Left lung (tissue), 10 donors: ENCODE results near the gene GPR84. TPM values are rescaled to one million over a fixed set of nuclear protein-coding genes. Genes with fewer than 3 reads are reported as not detected.
"Not testable (repeated sequence)": the region's sequence is repeated elsewhere in the genome, so short reads cannot be mapped to it uniquely, and the experiment has no call there.

Experiments
- ATAC-seq: fragments of 200-7000 bp; cut with Tn5 transposase; one replicate; pipeline ENCODE4 v1.9.1; 2020; ENCODE audit warnings: moderate library complexity
- DNase-seq, 4 donors: peaks; one replicate each; pipeline ENCODE4 v3.0.0-alpha.2; 2013 to 2020
- H3K27ac ChIP-seq, 2 donors: fragments of 200-600 bp; sonication (generic) in 1 of 2; one replicate each; pipeline versions ENCODE4 v1.5.0 to v1.8.0; 2020 to 2021
- H3K27me3 ChIP-seq, 2 donors: fragments of 200-600 bp; sonication (generic) in 1 of 2; one replicate each; pipeline versions ENCODE4 v1.5.0 to v1.8.0; 2020 to 2021
- H3K36me3 ChIP-seq, 2 donors: fragments of 200-600 bp; sonication (generic) in 1 of 2; one replicate each; pipeline versions ENCODE4 v1.5.0 to v1.8.0; 2020 to 2021
- H3K4me1 ChIP-seq, 2 donors: fragments of 200-600 bp; one replicate each; pipeline ENCODE4 v1.8.0; 2021
- H3K4me3 ChIP-seq, 2 donors: fragments of 200-600 bp; sonication (generic) in 1 of 2; one replicate each; pipeline versions ENCODE4 v1.5.0 to v1.8.0; 2020 to 2021; ENCODE audit warnings: mild to moderate bottlenecking in 1 of 2
- H3K9me3 ChIP-seq, 2 donors: fragments of 200-600 bp; sonication (generic) in 1 of 2; one replicate each; pipeline versions ENCODE4 v1.5.0 to v1.8.0; 2020 to 2021
- CTCF ChIP-seq, 2 donors: fragments of 200-600 bp; sonication (generic) in 1 of 2; IDR thresholded peaks; one replicate each; pipeline versions ENCODE4 v1.5.0 to v1.8.0; 2021; ENCODE audit warnings: antibody characterized with exemption in 2 of 2
- intact Hi-C, 2 donors: fragments of 100-400 bp; cut with DNase I; formaldehyde crosslinking; loops; one replicate each; pipeline versions ENCODE4 v1.11.2 to v1.14.2; 2022
- microRNA-seq, 2 donors: library from miRNA; unstranded; fragments of <30 nt; microRNA quantifications; one replicate each; pipeline ENCODE4, GENCODE V29; 2019
- polyA plus RNA-seq, 6 donors: library from polyadenylated mRNA; unstranded; fragments of 120-200 nt; gene quantifications; one replicate each; pipeline ENCODE4 v1.2.1, GENCODE V29; 2013; ENCODE audit not compliant: insufficient read length in 6 of 6
- total RNA-seq, 2 donors: library from RNA; stranded (reverse); fragmentation: NEBNext Ultra II Directional; extraction: Animal tissue kit (Norgen Biotek cat#: 25700); gene quantifications; one replicate each; pipeline ENCODE4 v1.2.1, GENCODE V29; 2021
- donor health status: DM: no; HTN: yes; CAD: no.
- donor health status: DM: no; HTN: no; CAD: no.

Gene GPR84
- total and polyA plus RNA-seq, 8 donors: 0.23 to 10.3 (median 0.41) TPM; not detected in 1

GRCh38 chr12:54328595-54329337, 35.5 kb downstream of the GPR84 start:
- H3K9me3 ChIP-seq: no peaks in the 10 kb centered on the region
- H3K4me3 ChIP-seq: no peak overlapping the region
- intact Hi-C loops: no loop called here
- no peaks in the 10 kb centered on the region for H3K36me3 ChIP-seq
- DNase-seq (no peak), ATAC-seq (no peak)
- TF ChIP-seq CTCF (IDR thresholded peaks at IDR 0.05): no peak
- peak overlapping the region; percentile 8 to 54 for H3K27ac ChIP-seq
- peaks cover 10 to 84% of the 10 kb centered on the region in 2 donors for H3K4me1 ChIP-seq
- H3K27me3 ChIP-seq: no peaks in the 10 kb centered on the region

DNA sequence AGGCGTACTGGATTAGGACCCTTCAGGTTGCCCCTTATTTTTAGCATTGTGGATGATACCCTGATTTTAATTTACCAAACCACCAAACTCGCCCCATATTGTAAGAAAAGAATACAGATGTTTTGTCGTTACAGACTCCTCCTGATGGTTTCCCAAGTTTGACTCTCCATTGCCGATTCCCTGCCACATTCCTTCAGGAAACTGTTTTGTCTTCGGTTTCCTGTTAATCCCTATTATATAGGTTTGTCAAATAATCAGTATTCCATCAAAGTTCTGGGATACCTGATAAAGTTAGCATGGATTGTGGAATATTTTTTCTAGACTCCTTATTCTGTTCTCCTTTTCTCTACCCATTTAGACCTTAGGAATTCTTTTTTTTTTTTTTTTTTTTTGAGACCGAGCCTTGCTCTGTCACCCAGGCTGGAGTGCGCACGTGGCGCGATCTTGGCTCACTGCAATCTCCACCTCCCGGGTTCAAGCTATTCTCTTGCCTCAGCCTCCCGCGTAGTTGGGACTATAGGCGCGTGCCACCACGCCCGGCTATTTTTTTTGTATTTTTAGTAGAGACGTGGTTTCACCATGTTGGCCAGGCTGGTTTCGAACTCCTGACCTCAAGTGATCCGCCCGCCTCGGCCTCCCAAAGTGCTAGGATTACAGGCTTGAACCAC, 38.7 kb downstream of the GPR84 start:
- H3K9me3 ChIP-seq, intact Hi-C loops, H3K36me3 ChIP-seq, H3K27me3 ChIP-seq, DNase-seq, ATAC-seq: not testable (repeated sequence)
- Histone ChIP-seq H3K27ac (peak overlapping the region; percentile 88), H3K4me3 (peak overlapping the region; percentile 71 to 87), H3K4me1 (peaks cover 10 to 67% of the 10 kb centered on the region in 2 donors)

DNA sequence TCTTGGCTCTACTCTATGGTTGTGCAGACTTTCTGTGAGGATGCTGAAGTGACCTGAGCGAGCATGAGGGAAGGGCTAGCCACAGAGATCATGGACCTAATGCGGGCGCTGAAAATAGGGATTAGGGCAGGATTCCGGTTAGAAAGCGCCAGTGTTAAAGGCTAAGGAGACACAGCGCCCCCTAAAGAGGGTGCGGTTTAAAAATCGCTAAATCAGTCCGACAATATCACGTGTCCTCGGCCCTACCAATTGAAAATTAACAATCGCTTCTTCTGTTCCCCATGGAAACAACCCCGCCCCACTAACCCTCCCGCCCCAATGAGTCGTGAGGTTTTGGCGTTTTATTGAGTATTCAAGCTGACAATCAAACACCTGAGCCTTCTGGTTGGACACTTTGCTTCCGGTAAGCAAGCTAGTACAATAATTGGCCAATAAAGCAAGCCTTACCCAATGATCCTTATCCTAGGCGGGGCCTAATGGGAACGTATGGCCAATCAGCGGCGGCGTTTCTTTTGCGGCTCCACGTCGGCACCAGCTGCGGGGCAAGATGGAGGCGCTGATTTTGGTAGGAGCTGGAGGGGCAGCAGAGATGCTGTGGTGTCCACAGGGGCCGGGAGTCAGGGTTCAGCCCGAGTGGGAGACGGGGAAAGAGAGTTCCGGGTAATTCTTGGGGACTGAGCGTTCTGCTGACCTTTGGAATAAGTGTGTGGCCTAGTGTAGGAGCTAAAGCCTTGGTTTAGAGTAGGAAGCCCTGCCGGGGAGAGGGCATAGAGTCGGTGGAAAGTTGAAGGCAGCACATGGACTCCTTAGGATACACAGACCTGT, 39.5 kb downstream of the GPR84 start, which contains the start of gene COPZ1:
Gene COPZ1, plus strand, starts transcription at position 515 of the 825 bp plus-strand sequence. Its CDS starts 33 bp downstream, at position 548.
- TF ChIP-seq CTCF (IDR thresholded peaks at IDR 0.05): peak; percentile 65 to 71
- intact Hi-C loops: loop anchor here in 1 of 2 donors (5.0 kb wide), 1 partner anchor 43 kb away; the partner anchor contains the start of genes CBX5 and HNRNPA1
- Histone ChIP-seq H3K4me3 (peak within 1 kb of the TSS; percentile 71 to 87), H3K27me3 (no peaks in the 10 kb centered on the region), H3K9me3 (no peaks in the 10 kb centered on the region), H3K27ac (peak within 1 kb of the TSS; percentile 88), H3K4me1 (peaks cover 9 to 59% of the 10 kb centered on the region in 2 donors), H3K36me3 (no peaks in the 10 kb centered on the region)
- peak; percentile 95 for ATAC-seq
- DNase-seq: peak; percentile 94 to 98 (median 95)

DNA sequence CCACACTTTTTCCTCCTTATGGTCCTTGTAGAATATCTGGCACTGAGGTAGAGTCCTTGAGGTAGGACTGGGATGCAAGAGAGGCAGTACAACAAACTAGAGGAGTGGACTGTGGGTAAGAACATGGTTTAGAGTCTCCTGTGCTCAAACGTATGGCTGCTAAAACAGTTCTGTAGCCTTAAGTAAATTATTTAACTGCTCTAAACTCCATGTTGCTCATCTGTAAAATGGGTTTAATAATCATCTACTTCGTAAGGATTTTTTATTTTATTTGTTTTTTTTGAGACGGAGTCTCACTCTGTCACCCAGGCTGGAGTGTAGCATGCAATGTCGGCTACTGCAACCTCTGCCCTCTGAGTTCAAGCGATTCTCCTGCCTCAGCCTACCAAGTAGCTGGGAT, 42.9 kb downstream of the GPR84 start:
- intact Hi-C loops: loop anchor here in 1 of 2 donors (5.0 kb wide), 1 partner anchor 39 kb away; the partner anchor contains the start of genes CBX5 and HNRNPA1
- no peaks in the 10 kb centered on the region for H3K9me3 ChIP-seq
- DNase-seq: no peak
- no peaks in the 10 kb centered on the region for H3K27me3 ChIP-seq
- ATAC-seq: no peak
- H3K36me3 ChIP-seq: no peaks in the 10 kb centered on the region
- no peak overlapping the region for H3K4me3 ChIP-seq
- TF ChIP-seq CTCF (IDR thresholded peaks at IDR 0.05): no peak
- peaks cover 0 to 25% of the 10 kb centered on the region in 2 donors for H3K4me1 ChIP-seq
- H3K27ac ChIP-seq: no peak overlapping the region

Small RNA genes lying within 50 kb of the gene (microRNA-seq; reads per million reads assigned to microRNA genes)
- 393 to 495 reads per million in 2 donors for gene MIR148B

Other genes with a start within 250 kb of the GPR84 start
- gene SMUG1, start 175.5 kb downstream of the GPR84 start, total RNA-seq: 10 to 100 TPM; 28.8 to 32.8 TPM
- 10 to 100 TPM; 30.2 to 33.2 (median 31.8) TPM for gene SMUG1, start 175.5 kb downstream of the GPR84 start, polyA plus RNA-seq
- 10 to 100 TPM; 69.8 to 72.2 TPM for gene CBX5, start 84.4 kb downstream of the GPR84 start, total RNA-seq
- gene CBX5, start 84.4 kb downstream of the GPR84 start, polyA plus RNA-seq: 100 to 1,000 TPM; 105 to 134 (median 114) TPM
- gene HNRNPA1, start 83.8 kb downstream of the GPR84 start, total RNA-seq: 100 to 1,000 TPM; 652 to 783 TPM
- gene HNRNPA1, start 83.8 kb downstream of the GPR84 start, polyA plus RNA-seq: 1,000 to 10,000 TPM; 3,305 to 4,346 (median 3,991) TPM
- 10 to 100 TPM in 1 of 2 donors, 1 to 10 TPM in 1; 2.9 to 21.3 TPM for gene NFE2, start 63.5 kb downstream of the GPR84 start, total RNA-seq
- gene NFE2, start 63.5 kb downstream of the GPR84 start, polyA plus RNA-seq: 1 to 10 TPM; 4.5 to 6.4 (median 5.7) TPM
- gene COPZ1, start 39.4 kb downstream of the GPR84 start, total RNA-seq: 100 to 1,000 TPM; 157 to 184 TPM
- 100 to 1,000 TPM; 183 to 232 (median 219) TPM for gene COPZ1, start 39.4 kb downstream of the GPR84 start, polyA plus RNA-seq
- gene ZNF385A, start 20.2 kb upstream of the GPR84 start, total RNA-seq: 10 to 100 TPM; 18.1 to 19.0 TPM
- gene ZNF385A, start 20.2 kb upstream of the GPR84 start, polyA plus RNA-seq: 10 to 100 TPM in 3 of 6 donors, 1 to 10 TPM in 3; 8.2 to 14.8 (median 9.8) TPM
- gene ITGA5, start 54.8 kb upstream of the GPR84 start, total RNA-seq: 100 to 1,000 TPM in 1 of 2 donors, 10 to 100 TPM in 1; 76.4 to 142 TPM
- gene ITGA5, start 54.8 kb upstream of the GPR84 start, polyA plus RNA-seq: 10 to 100 TPM; 56.1 to 75.4 (median 69.5) TPM
- gene GTSF1, start 109.1 kb upstream of the GPR84 start, total RNA-seq: 1 to 10 TPM in 1 of 2 donors, under 1 TPM in 1; 0.47 to 1.4 TPM
- gene GTSF1, start 109.1 kb upstream of the GPR84 start, polyA plus RNA-seq: under 1 TPM in 4 of 6 donors, not detected in 2; 0.13 to 0.91 (median 0.34) TPM
- 10 to 100 TPM; 39.3 to 95.7 TPM for gene NCKAP1L, start 133.3 kb upstream of the GPR84 start, total RNA-seq
- 1 to 10 TPM; 5.1 to 8.4 (median 6.6) TPM for gene NCKAP1L, start 133.3 kb upstream of the GPR84 start, polyA plus RNA-seq
- 1 to 10 TPM; 2.1 to 8.1 TPM for gene PDE1B, start 185.1 kb upstream of the GPR84 start, total RNA-seq
- 1 to 10 TPM; 3.3 to 4.9 (median 4.6) TPM for gene PDE1B, start 185.1 kb upstream of the GPR84 start, polyA plus RNA-seq
- gene PPP1R1A, start 224.2 kb upstream of the GPR84 start, total RNA-seq: under 1 TPM; 0.18 to 0.26 TPM
- gene PPP1R1A, start 224.2 kb upstream of the GPR84 start, polyA plus RNA-seq: 1 to 10 TPM; 2.6 to 4.5 (median 3.7) TPM